GM18873 (cell line): Measurements from ENCODE around the gene ZSCAN5B.
"Not testable (repeated sequence)": the region's sequence is repeated elsewhere in the genome, so short reads cannot be mapped to it uniquely, and the experiment has no call there.

Experiments
- ATAC-seq: cut with Tn5 transposase; IDR thresholded peaks from one replicate; pipeline ENCODE4 v1.9.1; 2021; ENCODE audit warnings: mild to moderate bottlenecking, moderate library complexity, moderate number of reproducible peaks; ENCODE audit not compliant: unreplicated experiment, low FRiP score

ZSCAN5B gene

DNA sequence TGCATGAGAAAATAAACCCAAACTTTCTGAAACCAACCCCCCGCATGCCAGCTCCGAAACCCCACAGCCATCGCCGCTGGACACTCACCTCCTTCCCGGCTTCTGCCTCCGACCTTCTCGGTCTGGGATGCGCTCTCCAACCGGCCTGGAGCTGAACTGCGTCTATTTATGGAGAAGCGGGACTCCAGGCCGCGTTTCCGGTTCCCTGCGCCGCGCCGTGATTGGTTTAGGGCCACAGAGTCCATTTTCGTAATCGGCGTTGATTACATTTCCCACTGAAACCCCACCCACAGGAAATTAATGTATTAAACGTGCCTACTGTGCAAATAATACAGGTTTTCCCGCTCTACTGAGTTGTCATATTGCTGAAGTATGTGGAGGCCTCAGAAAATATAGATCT lies at the start of gene ZSCAN5B:
TSS of gene ZSCAN5B (minus strand) at position 138 of the 400 bp plus-strand sequence. CDS start 4,731 bp downstream, outside the sequence.
- not testable (repeated sequence) for ATAC-seq

- not testable (repeated sequence) for ATAC-seq
These were observed 48.2 kb upstream of the ZSCAN5B start for GRCh38 chr19:56245764-56246163.

GRCh38 chr19:56245121-56245740 lies 47.6 kb upstream of the ZSCAN5B start:
- ATAC-seq = no peak

DNA sequence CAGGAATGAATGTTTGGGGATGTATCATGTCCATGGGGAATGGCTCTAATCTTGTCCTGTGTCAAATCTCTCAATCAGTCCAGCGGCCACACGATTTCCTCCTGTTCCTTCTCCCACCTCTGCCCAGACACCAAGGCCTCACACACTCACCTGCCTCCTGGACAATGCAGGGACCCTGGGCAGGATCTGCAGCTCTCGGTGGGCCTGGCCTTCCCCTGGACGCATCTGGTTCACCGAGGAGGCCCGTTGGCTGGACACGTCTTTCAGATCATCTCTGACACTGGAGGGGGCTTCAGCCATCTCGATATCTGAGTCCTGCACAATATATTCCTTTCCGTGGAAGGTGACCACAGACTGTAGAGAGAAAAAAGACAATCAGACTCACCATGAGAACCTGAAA lies 25.9 kb upstream of the ZSCAN5B start:
- ATAC-seq = no peak

DNA sequence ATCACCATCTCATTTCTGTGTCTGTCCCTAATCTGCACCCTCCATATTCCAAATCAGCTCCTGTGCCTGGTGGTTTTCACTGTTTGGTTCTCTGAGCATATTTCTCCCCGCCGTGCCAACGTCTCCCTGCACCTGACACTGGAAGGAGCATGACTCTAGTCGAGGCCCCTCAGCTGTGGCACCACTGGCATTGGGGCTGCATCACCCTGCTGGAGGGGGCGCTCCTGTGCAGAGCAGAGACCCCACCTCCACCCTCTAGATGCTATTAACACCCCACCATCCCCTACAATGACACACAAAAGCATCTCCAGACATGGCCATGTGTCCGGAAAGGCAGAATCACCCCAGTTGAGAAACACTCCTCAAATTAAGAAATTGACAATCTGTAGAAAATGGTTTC lies 25.3 kb upstream of the ZSCAN5B start:
- ATAC-seq = no peak

- ATAC-seq = no peak
These were observed 24.3 kb upstream of the ZSCAN5B start for GRCh38 chr19:56221851-56222250.

GRCh38 chr19:56221442-56221841 lies 23.9 kb upstream of the ZSCAN5B start:
- ATAC-seq = not testable (repeated sequence)

DNA sequence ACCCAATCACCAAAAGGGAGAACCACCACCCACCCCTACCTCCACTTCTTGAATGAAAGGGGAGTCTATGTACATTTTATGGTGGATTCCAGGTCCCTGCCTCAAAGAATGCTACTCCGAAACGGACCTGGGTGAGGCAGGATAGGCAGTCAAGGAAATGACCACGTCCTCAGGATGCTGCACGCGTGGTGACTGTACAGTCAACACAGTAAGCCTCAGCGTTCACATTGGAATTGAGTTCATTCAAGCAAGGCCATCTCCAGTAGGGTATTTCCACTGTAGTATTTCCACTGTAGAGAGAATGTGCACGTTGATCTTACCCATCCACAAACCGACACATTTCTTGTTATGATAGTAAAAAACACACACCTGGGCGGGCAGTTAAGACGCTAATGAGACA lies 21.4 kb upstream of the ZSCAN5B start:
- no peak for ATAC-seq

DNA sequence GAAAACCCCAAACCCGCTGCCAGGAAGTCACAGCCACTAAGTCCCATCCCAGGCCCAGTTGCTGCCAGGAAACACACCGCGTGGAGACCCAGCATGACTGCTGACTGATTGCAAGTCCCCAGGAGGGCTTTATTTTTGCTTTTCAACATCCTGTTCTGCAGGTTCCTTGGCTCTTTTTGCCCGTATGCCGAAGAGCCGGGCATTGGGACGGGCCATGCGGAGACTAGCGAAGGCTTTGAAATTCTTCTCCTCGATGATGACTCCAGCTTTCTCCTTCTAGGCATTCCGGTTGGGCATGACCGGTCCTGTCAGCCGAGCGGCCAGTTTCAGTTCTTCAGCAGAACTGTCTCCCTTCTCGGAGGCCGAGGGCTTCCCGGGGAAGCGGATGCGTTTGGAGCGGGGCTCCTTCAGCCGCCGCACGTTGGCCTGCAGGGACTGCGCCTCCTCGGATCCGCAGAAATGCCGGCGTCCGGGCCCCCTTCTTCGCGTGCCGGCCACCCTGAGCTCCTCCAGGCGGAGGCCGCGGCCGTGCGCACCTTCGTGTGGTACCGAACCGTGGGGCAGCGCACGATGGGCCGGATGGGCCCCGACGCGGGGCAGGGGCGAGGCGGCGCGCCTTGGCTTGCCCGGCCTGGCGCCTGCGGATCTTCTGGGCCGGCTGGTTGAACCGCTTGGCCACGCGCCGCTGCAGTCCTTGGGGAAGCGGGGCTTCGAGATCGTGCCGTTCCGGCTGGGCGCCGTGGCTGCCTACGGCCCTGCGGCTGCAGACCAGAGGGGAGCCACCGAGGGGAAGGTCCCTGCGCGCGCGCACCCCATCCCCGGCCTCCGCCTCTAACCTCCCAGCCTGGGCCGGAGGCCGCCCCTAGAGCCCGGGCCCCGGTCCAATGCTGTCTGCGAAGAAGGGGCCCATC lies 19.7 kb upstream of the ZSCAN5B start:
- no peak for ATAC-seq

DNA sequence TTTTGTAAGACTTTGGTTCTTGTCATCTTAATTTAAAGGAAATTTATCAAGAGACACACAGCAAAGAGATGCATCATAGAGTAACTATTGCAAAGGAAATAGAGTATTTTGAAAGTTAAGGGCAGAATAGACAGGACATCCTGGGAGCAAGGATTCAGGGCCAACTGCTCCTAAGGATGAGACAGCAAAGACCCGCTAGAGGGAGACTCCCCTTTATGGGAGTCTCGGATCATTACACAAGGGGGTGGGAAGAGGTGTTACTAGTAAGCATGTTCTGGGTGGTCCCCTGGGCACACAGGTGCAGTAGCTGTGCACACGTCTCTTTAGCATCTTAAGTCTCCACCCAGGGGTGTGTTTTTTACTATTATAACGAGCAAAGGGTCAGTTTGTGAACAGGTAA lies 14.1 kb upstream of the ZSCAN5B start:
- ATAC-seq = no peak

- ATAC-seq = not testable (repeated sequence)
These were observed 12.5 kb upstream of the ZSCAN5B start for GRCh38 chr19:56210036-56210435.

DNA sequence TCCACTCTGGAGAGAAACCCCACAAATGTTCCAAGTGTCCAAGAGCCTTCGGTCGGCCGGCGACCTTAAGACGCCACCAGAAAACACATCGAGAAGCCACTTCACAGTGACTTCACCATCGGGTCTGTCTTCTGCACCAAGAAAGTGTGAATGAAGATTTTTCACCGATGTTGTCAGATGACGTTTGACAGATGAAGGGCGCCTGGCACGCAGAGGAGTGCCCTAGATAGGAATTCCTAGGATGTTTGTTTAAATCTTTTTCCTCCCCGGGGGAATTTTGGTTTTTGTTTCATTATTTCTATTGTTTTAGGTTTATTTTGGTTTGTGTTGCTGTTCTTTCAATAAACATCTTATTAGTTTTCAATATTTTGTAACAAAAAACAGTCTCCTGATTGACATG lies 11.5 kb upstream of the ZSCAN5B start:
- no peak for ATAC-seq

GRCh38 chr19:56207581-56207980 lies 10.0 kb upstream of the ZSCAN5B start:
- not testable (repeated sequence) for ATAC-seq

DNA sequence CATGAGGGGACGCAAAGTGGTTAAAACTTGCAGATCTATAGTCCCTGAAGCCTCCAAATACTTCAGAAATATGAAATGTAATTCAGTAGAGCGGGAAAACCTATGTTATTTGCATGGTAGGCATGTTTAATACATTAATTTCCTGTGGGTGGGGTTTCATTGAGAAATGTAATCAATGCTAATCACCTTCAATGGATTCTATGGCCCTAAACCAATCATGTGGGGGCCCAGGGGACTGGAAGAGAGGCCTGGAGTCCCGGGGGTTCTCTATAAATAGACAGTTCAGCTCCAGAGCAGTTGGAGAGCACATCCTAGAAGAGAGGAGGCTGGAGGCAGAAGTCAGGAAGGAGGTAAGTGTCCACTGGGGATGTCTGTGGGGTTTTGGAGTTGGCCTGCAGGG lies 4.4 kb upstream of the ZSCAN5B start, which contains the start of gene ZSCAN5C:
TSS of gene ZSCAN5C (plus strand) at position 301 of the 400 bp plus-strand sequence. CDS start 3,641 bp downstream, outside the sequence.
- ATAC-seq = no peak

GRCh38 chr19:56199687-56200086 lies 2.1 kb upstream of the ZSCAN5B start:
- ATAC-seq = no peak

- no peak for ATAC-seq
These were observed 3.5 kb downstream of the ZSCAN5B start for GRCh38 chr19:56193981-56194640.

GRCh38 chr19:56191711-56192110 lies 5.9 kb downstream of the ZSCAN5B start:
- ATAC-seq = no peak

DNA sequence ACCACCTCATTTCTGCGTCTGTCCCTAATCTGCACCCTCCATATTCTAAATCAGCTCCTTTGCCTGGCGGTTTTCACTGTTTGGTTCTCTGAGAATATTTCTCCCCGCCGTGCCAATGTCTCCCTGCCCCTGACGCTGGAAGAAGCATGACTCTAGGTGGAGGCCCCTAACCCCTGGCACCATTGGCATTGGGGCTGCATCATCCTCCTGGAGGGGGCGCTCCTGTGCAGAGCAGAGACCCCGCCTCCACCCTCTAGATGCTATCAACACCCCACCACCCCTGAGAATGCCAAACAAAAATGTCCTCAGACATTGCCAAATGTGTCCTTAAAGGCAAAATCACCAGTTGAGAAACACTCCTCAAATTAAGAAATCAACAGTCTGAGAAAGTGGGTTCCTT lies 6.5 kb downstream of the ZSCAN5B start:
- ATAC-seq = no peak

- ATAC-seq = no peak
These were observed 7.8 kb downstream of the ZSCAN5B start for GRCh38 chr19:56189785-56190184.

DNA sequence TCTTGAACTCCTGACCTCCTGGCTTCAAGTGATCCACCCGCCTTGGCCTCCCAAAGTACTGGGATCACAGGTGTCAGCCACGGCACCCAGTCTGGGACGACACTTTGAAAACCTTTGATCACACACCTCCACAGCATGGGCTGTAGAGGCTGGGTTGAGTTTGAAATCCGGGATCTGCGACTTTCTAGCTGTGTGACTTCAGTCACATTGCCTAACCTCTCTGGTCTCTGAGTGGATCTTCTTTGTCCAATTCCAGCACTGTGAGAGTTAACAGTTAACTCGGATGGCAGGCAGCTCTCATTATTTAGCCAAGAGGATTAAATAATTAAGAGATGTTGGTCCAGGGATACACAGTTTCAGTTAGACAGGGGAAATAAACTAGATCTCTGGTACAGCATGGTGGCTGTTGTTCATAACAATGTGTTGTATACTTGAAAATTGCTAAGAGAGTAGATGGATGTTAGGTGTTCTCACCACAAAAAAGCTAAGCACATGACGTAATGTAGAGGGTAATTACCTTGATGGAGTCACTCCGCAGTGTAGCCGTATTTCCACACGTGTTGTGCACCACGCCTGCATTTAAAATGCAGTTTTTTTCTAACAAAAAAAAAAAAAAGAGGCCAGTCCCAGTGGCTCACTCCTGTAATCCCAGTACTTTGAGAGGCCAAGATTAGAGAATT lies 19.9 kb downstream of the ZSCAN5B start:
- no peak for ATAC-seq
